ENCODE measurements around the gene MIGA1.
A peak's percentile ranks its signal among the peaks of the same experiment; 100 is the strongest.
"Not testable (repeated sequence)": the region's sequence is repeated elsewhere in the genome, so short reads cannot be mapped to it uniquely, and the experiment has no call there.

MIGA1 gene

GRCh38 chr1:77779529-77780281 lies at the start of gene MIGA1:
TSS of gene MIGA1 (plus strand) at chr1:77779649. CDS start at chr1:77783253, 3,604 bp downstream.
- DNase-seq: peak; percentile 82

- DNase-seq: no peak
Observed at GRCh38 chr1:77732090-77732489, 47.4 kb upstream of the MIGA1 start.

GRCh38 chr1:77739235-77739634 lies 40.2 kb upstream of the MIGA1 start:
- no peak for DNase-seq

- DNase-seq: no peak
Observed at GRCh38 chr1:77741316-77741715, 38.1 kb upstream of the MIGA1 start.

GRCh38 chr1:77742011-77742555 lies 37.4 kb upstream of the MIGA1 start:
- no peak for DNase-seq

- DNase-seq: no peak
Observed at GRCh38 chr1:77744576-77744975, 34.9 kb upstream of the MIGA1 start.

- not testable (repeated sequence) for DNase-seq
Observed at GRCh38 chr1:77749489-77749888, 30.0 kb upstream of the MIGA1 start.

GRCh38 chr1:77756052-77756754 lies 23.2 kb upstream of the MIGA1 start:
- DNase-seq: no peak

GRCh38 chr1:77757066-77757584 lies 22.3 kb upstream of the MIGA1 start:
- DNase-seq: no peak

GRCh38 chr1:77757603-77758002 lies 21.8 kb upstream of the MIGA1 start:
- no peak for DNase-seq

- DNase-seq: peak; percentile 75
Observed at GRCh38 chr1:77759071-77760028, 20.1 kb upstream of the MIGA1 start, which contains the start of gene USP33. TSS of gene USP33 (minus strand) at chr1:77759852. CDS start at chr1:77741697, 18,155 bp downstream.

- no peak for DNase-seq
Observed at GRCh38 chr1:77762072-77762476, 17.4 kb upstream of the MIGA1 start.

- no peak for DNase-seq
Observed at GRCh38 chr1:77768006-77768405, 11.4 kb upstream of the MIGA1 start.

GRCh38 chr1:77776007-77776700 lies 3.3 kb upstream of the MIGA1 start:
- DNase-seq: no peak

GRCh38 chr1:77781683-77782082 lies 2.2 kb downstream of the MIGA1 start:
- DNase-seq: no peak

- DNase-seq: no peak
Observed at GRCh38 chr1:77783141-77783540, 3.7 kb downstream of the MIGA1 start.

GRCh38 chr1:77786093-77786741 lies 6.8 kb downstream of the MIGA1 start:
- not testable (repeated sequence) for DNase-seq

- DNase-seq: no peak
Observed at GRCh38 chr1:77794550-77794949, 15.1 kb downstream of the MIGA1 start.

GRCh38 chr1:77796695-77797405 lies 17.4 kb downstream of the MIGA1 start:
- DNase-seq: no peak

GRCh38 chr1:77797991-77798390 lies 18.5 kb downstream of the MIGA1 start:
- DNase-seq: no peak

GRCh38 chr1:77802026-77802425 lies 22.6 kb downstream of the MIGA1 start:
- DNase-seq: no peak

Data from NCI-H1092 (cell line).